ENCODE results near the gene TLX1.

DNA sequence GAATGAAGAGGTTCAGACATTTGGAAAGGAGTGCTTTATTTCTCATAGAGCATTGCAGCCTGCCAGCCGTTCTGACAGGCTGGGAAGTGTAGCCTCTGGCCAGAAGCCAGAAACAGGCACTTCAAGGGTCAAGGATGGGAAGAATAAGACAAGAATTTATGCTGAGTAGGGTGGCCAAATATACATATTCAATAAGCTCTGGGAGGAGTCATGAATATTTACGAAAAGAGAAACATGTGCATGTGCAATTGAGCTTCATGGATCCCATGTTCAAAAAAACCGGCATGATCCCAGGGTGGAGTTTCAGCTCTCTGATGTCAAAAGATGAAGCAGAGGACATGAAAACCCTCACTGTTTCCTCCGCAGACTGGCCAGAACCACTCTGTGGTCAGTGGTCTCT lies 32.9 kb downstream of the TLX1 start:
- TF ChIP-seq, protein P1, sequence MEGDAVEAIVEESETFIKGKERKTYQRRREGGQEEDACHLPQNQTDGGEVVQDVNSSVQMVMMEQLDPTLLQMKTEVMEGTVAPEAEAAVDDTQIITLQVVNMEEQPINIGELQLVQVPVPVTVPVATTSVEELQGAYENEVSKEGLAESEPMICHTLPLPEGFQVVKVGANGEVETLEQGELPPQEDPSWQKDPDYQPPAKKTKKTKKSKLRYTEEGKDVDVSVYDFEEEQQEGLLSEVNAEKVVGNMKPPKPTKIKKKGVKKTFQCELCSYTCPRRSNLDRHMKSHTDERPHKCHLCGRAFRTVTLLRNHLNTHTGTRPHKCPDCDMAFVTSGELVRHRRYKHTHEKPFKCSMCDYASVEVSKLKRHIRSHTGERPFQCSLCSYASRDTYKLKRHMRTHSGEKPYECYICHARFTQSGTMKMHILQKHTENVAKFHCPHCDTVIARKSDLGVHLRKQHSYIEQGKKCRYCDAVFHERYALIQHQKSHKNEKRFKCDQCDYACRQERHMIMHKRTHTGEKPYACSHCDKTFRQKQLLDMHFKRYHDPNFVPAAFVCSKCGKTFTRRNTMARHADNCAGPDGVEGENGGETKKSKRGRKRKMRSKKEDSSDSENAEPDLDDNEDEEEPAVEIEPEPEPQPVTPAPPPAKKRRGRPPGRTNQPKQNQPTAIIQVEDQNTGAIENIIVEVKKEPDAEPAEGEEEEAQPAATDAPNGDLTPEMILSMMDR (IDR thresholded peaks at IDR 0.05): no peak
- TF ChIP-seq EP300 (IDR thresholded peaks at IDR 0.05) (no peak), POLR2AphosphoS5 (IDR thresholded peaks at IDR 0.05) (no peak)
